Measurements from ENCODE around the gene TRABD2B. TPM values are rescaled to one million over a fixed set of nuclear protein-coding genes. Genes with fewer than 3 reads are reported as not detected.

Gene TRABD2B
- total RNA-seq, 1 donor from 2014 or later: 0.64 TPM

DNA sequence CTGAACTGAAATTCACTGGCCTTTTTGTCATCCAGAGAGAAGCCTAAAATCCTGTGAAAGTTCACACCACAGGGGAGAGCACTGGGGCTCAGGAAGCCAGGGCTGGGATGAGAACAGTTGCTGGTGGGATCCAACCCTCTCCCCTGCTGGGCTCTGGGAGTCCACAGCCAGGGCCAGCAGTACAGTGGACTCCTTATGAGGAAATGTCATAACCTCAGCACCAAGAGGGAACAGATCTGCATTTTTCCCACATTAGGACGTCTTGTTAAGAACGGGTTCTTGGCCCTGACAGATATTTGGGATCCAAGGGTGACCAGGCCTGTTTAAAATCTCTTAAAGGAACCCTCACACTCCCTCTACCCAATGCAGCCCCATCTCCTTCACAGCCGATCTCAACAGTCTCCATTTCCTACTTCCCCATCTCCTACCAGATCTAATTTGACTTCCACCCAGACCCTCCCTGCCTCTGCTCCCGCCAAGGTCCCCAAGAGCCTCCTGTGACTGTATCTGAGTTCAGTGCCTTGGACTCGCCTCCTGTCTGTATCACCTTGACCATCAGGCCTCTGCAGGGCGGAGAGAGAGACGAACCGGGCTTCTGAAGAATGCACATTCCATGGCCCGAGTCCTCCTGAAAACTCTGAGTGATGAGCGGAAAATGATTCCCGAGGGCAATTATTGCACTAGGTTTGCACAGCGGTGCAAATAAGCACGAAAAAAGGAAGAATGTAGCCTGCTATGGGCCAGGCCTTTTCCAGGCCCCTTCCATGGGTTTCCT is 159.9 kb downstream of the TRABD2B start:
- H3K4me3 Mint-ChIP-seq (ENCODE audit: unreplicated experiment): no peak overlapping the region
- H3K27me3 Mint-ChIP-seq (ENCODE audit: unreplicated experiment): peaks cover 2% of the 10 kb centered on the region
- no peak for TF ChIP-seq CTCF (IDR thresholded peaks at IDR 0.05; ENCODE audit: partially characterized antibody, unreplicated experiment)
- H3K27ac Mint-ChIP-seq (ENCODE audit: unreplicated experiment): no peak overlapping the region
- H3K9me3 Mint-ChIP-seq (ENCODE audit: unreplicated experiment): peaks cover 4% of the 10 kb centered on the region
- H3K36me3 Mint-ChIP-seq (ENCODE audit: unreplicated experiment): peaks cover 12% of the 10 kb centered on the region
- H3K4me1 Mint-ChIP-seq (ENCODE audit: low read depth, unreplicated experiment): peaks cover under 1% of the 10 kb centered on the region
- DNase-seq: no peak

DNA sequence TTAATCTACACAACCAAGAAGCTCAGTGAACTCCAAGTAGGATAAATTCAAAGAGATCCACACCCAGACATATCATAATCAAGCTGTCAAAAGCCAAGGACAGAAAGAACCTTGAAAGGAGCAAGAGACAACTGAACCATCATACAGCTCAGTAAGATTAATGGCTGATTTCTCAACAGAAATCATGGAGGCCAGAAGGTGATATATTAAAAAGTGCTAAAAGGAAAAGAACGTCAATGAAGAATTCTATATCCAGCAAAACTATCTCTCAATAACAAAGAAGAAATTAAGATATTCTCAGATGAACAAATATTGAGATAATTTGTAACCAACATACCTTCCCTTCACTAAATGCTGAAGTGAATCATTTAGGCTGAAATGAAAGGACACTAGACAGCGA is 161.8 kb downstream of the TRABD2B start:
- no peak for TF ChIP-seq CTCF (IDR thresholded peaks at IDR 0.05; ENCODE audit: partially characterized antibody, unreplicated experiment)
- no peak for DNase-seq
- Mint-ChIP-seq H3K27ac (ENCODE audit: unreplicated experiment) (no peak overlapping the region), H3K9me3 (ENCODE audit: unreplicated experiment) (peaks cover 4% of the 10 kb centered on the region), H3K4me3 (ENCODE audit: unreplicated experiment) (no peak overlapping the region), H3K4me1 (ENCODE audit: low read depth, unreplicated experiment) (no peaks in the 10 kb centered on the region), H3K27me3 (ENCODE audit: unreplicated experiment) (peaks cover 2% of the 10 kb centered on the region), H3K36me3 (ENCODE audit: unreplicated experiment) (peaks cover 12% of the 10 kb centered on the region)

DNA sequence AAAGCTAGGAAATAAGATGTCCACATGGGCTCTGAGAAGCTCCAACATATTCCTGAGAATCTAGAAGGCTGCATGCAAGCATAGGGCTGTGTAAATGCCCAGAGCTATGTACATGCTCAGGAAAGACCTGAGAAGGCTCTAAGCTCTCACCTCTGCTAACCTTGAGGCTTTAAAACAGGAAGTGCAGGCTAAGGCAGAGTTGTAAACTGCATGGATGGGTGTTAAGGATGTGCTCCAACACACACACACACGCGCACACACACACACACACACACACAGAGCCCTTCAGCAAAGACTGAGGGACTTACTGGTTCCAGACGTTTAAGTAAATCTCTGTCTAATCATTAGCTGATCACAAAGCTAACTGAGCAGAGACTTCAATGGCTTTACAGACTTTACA is 162.9 kb downstream of the TRABD2B start:
- peaks cover 12% of the 10 kb centered on the region for H3K36me3 Mint-ChIP-seq (ENCODE audit: unreplicated experiment)
- peaks cover 10% of the 10 kb centered on the region for H3K9me3 Mint-ChIP-seq (ENCODE audit: unreplicated experiment)
- H3K4me3 Mint-ChIP-seq (ENCODE audit: unreplicated experiment): no peak overlapping the region
- no peak overlapping the region for H3K27ac Mint-ChIP-seq (ENCODE audit: unreplicated experiment)
- no peak for TF ChIP-seq CTCF (IDR thresholded peaks at IDR 0.05; ENCODE audit: partially characterized antibody, unreplicated experiment)
- H3K27me3 Mint-ChIP-seq (ENCODE audit: unreplicated experiment): peaks cover 4% of the 10 kb centered on the region
- peaks cover 3% of the 10 kb centered on the region for H3K4me1 Mint-ChIP-seq (ENCODE audit: low read depth, unreplicated experiment)
- no peak for DNase-seq

DNA sequence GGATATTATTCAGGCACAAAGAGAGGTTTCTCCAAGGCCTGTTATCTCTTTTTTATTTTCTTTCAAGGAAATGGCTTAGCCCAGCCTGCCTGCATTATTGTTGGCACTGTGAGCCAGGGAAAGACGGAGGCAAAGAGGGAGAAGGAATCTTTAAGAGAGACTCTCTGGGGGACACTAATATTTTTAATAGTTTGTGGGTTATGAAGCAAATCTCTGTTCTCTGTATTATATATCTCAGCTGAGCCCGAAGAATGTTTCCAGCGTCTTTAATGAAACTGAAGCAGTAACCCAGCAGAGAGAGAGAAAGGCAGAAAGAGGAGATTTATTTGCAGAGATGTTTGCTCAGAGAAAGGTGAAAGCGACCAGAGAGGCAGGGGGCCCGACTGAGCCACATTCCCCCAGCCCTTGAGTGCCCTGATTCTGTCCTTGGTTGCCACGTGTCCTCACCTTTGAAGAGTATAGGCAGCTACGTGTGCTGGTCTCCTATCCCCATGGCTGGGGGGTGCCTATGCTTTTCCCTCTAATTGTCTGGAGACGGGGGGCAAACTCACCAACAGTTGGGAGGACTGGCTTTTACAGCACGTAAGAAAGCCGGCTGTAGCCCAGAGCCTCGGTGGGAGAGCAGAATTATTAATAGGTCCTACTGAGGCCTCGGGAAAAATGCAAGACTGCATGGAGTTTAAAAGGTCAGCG is 166.4 kb downstream of the TRABD2B start:
- Mint-ChIP-seq H3K27me3 (ENCODE audit: unreplicated experiment) (peaks cover 3% of the 10 kb centered on the region), H3K27ac (ENCODE audit: unreplicated experiment) (no peak overlapping the region), H3K36me3 (ENCODE audit: unreplicated experiment) (peaks cover 8% of the 10 kb centered on the region), H3K4me3 (ENCODE audit: unreplicated experiment) (no peak overlapping the region), H3K4me1 (ENCODE audit: low read depth, unreplicated experiment) (peaks cover 3% of the 10 kb centered on the region), H3K9me3 (ENCODE audit: unreplicated experiment) (peaks cover 6% of the 10 kb centered on the region)
- TF ChIP-seq CTCF (IDR thresholded peaks at IDR 0.05; ENCODE audit: partially characterized antibody, unreplicated experiment): no peak
- DNase-seq: no peak

DNA sequence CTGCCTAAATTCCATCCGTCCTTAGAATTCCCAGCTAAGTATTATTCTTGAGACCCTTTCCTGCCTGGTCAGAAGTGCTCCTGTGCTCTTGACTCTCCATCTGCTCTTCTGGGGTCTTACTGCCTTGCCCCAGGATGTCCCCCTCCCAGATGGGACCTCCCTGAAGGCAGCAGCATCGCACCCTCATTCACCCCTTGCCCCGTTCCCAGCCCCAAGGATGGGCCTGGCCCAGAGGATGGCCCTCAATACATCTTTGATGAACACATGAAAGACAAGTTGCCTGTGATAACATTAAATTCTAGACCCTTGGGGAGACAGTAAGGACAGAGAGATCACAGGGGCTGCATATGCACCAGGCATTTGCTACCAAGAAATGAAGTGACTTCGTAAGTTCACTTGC is 167.2 kb downstream of the TRABD2B start:
- DNase-seq: no peak
- Mint-ChIP-seq H3K36me3 (ENCODE audit: unreplicated experiment) (peaks cover under 1% of the 10 kb centered on the region), H3K27me3 (ENCODE audit: unreplicated experiment) (peaks cover 3% of the 10 kb centered on the region), H3K9me3 (ENCODE audit: unreplicated experiment) (peaks cover 6% of the 10 kb centered on the region), H3K4me3 (ENCODE audit: unreplicated experiment) (no peak overlapping the region), H3K27ac (ENCODE audit: unreplicated experiment) (no peak overlapping the region), H3K4me1 (ENCODE audit: low read depth, unreplicated experiment) (peaks cover 3% of the 10 kb centered on the region)
- TF ChIP-seq CTCF (IDR thresholded peaks at IDR 0.05; ENCODE audit: partially characterized antibody, unreplicated experiment): no peak
